T follicular helper cell (primary cell): ENCODE results near the gene LPCAT1.
"Not testable (repeated sequence)": the region's sequence is repeated elsewhere in the genome, so short reads cannot be mapped to it uniquely, and the experiment has no call there.

Source experiments
- DNase-seq: peaks from one replicate; pipeline ENCODE4 v3.0.0-alpha.2; 2020; ENCODE audit warnings: low read depth

Gene LPCAT1

DNA sequence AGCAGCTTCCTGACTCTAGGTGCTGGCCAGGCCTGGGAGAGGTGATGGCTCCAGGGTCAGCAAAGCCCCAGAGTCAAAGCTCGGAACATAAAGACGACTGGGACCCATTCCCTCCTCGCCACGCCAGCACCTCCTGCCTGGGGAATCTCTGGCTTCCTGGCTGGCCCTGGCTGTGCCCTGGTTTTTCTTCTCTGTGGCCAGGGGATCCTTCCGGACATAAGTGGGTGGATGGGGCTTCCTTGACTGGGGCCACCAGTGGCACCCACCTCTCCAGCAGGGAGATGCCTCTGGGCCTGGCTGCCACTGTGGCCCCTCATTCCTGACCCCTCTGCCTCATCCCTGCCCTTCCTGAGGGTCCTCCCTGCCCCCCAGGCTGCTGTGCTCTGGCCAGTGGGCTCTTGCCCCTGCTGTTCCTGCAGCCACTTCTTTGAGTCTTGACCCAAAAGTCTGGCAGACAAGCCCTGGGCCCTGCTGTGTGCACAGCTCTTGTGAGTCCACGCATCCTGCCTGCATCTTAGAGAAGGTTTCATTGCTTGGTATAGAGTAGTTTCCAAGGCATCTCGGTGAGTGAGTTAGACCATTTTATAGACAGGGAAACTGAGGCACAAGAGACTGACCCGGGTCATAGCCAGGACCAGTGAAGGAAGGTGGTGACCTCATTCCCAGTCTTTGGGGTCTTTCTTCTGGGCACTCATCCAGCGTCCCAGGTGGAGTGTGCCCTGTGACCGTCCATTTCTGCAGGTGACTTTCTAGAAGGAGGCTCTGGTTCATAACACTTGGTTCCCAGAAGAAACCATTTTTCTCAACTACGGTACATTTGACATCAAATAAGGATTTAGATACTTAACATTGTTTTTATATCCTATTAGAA, 17.3 kb upstream of the LPCAT1 start:
- DNase-seq = no peak

DNA sequence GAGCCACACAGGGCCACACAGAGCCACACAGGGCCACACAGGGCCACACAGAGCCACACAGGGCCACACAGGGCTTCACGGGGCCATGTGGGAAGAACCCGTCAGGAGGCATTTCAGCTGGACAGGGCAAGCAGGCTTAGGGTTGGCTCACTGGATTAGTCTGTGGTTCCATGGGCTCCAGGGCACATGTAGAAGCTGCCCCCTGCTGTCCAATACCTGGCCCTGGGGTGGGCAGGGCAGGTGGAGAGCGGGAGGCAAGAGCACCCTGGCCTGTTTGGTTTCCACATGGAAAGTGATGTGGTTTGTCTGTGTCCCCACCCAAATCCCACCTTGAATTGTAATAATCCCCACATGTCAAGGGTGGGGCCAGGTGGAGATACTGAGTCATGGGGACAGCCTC, 16.4 kb upstream of the LPCAT1 start:
- DNase-seq = no peak

DNA sequence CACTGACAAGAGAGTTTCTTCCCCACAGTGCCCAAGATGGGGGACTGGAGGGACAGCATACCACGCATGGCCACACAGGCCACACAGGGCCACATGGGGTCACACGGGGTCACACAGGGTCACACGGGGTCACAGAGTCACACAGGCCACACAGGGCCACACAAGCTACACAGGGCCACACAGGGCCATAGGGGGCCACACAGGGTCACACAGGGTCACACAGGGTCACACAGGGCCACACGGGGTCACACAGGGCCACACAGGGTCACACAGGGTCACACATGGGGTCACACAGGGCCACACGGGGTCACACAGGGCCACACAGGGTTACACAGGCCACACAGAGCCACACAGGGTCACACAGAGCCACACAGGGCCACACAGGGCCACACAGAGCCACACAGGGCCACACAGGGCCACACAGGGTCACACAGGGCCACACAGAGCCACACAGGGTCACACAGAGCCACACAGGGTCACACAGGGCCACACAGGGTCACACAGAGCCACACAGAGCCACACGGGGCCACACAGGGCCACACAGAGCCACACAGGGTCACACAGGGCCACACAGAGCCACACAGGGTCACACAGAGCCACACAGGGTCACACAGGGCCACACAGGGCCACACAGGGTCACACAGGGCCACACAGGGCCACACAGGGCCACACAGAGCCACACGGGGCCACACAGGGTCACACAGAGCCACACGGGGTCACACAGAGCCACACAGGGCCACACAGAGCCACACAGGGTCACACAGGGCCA, 15.8 kb upstream of the LPCAT1 start:
- not testable (repeated sequence) for DNase-seq

DNA sequence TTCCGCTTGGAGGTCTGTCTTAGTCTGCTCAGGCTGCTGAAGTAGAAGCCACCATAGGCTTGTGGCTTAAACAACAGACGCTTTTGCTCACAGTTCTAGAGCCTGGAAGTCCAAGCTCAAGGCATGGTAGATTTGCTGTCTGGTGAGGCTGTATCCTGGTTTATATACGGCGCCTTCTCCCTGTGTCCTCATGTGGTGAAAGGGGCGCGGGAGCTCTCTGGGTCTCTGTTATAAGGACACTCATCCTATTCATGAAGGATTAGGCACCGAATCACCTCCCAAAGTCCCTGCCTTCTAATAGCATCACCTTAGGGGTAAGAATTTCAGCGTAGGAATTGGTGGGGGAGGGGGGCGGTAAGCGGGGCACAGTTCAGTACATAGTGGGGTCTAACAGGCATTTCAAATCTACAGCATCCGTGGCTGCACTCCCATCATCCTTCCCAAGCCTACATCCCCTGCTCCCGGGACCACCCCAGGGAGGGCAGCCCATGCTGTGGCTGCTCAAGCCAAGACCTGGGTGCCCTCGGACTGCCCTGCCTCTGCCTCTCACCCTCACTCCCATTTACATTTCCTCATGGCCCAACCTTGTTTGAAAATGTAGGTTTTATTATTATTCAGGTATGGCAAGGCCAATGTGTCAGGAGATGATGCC, 15.1 kb upstream of the LPCAT1 start:
- no peak for DNase-seq

DNA sequence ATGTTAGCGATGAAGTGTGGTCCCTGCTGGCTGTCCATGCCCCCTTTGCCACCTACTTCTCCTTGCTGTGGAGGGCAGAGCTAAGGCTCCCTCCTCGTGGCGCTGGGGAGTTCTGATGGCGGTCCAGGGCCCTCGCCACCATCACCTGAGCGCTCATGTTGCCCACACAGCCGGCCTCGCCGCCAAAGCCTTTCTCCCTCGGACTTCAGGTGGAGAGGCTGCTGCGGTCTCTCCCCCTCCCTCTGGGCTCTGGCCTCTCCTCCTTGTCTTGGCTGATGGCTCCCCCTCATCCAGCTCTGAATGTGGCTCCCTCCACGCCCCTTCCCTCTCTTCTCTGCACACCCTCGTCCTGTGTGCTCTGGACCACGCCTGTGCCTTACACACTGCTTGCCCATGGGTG, 14.5 kb upstream of the LPCAT1 start:
- DNase-seq = no peak

DNA sequence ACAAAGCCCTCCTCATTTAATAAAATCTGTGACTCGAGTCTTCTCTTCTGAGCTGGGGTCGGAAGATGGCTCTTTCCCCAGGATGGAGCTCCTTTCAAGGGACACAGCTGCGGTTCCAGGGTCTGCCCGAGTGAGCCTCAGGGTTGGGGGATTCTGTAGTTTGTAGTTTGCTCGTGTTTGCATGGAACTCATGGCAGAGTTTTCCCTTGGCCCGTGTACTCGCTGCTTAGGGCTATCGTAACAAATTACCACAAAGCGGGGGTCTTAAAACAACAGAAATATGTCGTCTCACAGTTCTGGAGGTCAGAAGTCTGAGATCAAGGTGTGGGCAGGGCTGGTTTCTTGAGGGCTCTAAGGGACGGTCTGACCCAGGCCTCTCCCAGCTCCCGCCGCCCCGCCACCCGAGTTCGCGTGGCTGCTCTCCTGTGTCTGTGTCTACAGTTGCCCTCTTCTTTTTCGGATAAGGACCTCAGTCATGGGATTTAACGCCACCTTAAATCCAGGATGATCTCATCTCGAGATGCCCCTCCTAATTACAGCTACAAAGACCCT, 13.9 kb upstream of the LPCAT1 start:
- DNase-seq = no peak

DNA sequence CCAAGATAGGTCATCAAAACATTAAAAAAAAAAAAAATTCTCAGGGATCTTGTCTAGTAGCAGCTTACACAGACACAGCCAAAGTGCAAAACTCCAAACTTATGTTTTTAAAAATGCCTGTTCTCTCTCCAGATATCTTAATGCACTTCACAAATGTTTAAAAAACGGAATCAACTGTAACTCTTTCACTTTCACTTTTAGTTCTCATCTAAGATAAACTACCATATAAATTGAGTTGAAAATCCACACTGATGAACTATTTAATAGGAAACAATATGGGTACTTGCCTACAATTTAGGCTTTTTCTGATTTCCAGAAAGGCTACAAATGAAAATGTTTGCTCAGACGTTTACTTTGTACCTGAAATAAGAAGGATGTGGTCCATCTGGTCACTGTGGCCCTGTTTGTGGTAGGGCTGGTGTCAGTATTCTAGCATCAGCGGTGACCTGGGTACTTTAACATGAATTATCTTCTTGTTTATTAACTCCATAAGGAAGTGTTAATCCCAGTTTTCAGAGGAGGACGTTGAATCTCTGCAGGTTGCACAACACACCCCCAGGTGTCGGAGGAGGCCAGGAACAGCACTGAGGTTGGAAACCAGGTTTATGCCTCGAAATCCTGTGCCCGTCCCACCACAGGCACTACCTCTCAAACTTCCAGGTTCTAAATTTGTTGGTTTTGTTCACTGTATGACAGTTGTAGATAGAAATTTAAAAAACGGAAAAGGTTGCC, 13.3 kb upstream of the LPCAT1 start:
- no peak for DNase-seq

DNA sequence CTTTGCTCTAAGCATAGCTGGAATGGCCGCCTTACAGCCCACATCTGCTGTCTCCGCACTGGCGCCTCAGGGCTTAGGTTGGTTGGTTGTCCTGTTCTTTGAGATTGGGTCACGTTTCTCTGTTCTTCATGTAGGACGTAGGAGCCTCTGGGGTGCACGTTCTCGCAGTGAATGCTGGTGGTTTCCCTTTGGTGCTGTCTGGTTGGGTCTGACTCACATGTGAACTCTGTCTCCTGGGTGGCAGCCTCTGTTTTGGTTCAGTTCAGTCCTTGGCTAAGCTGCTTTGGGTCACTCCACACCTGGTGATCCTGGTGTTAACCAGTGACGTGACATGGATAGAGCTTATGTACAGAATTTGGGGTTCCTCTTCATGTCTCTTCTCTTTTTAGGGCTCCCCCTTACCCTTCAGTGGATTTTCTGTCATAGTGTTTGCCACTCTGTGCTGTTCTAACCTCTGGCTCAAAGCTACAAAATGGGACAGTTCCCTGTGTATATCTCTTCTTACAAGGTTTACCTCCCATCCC, 12.6 kb upstream of the LPCAT1 start:
- peak; percentile 47 for DNase-seq

DNA sequence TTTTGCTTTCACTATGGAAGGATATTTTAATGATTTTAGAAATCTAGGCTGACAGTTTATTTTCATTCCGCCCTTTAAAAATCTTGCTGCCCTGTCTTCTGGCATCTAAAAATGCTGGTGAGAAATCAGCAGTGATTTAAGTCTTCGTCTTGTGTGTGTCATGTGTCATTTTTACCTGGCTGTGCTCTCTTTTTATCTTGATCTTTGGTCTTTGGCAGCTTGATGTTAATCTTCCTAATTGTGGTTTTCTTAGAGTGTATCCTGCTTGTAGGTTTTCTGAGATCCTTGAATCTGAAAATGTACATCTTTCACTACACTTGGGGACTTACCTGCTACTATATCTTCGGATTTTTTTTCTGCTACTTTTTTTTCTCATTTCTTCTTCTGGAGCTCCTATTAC, 11.9 kb upstream of the LPCAT1 start:
- no peak for DNase-seq

DNA sequence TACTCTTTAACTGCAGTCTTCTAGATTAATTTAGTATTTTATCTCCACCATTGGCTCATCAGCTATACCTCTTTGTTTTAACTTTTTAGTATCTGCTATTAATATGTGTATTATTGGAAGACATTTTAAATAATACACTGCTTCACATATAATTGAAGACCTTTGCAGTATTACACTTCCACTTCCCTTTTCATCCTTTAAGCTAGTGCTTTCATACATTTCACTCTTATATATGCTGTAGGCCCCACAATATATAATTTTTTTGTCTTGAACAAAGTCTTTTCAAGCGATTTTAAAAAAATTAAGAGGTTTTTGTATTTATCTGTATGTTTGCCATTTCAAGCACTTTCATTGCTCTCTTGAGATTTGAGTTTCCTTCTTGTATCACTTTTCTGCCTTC, 8.6 kb upstream of the LPCAT1 start:
- DNase-seq = no peak

DNA sequence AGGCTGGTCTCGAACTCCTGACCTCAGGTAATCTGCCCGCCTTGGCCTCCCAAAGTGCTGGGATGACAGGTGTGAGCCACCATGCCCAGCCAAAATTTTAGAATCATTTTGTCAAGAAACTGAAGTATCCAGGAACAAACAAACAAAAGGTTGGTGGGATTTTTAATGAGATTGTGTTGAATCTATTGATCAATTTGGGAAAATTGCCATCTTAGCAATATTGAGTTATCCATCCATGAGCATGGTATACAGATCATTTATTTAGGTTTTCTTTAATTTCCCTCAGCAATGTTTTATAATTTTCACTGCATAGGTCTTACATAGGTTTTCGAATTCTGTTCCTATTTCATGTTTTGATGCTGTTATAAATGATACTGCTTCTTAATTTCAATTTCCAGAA, 5.7 kb upstream of the LPCAT1 start:
- DNase-seq = no peak

DNA sequence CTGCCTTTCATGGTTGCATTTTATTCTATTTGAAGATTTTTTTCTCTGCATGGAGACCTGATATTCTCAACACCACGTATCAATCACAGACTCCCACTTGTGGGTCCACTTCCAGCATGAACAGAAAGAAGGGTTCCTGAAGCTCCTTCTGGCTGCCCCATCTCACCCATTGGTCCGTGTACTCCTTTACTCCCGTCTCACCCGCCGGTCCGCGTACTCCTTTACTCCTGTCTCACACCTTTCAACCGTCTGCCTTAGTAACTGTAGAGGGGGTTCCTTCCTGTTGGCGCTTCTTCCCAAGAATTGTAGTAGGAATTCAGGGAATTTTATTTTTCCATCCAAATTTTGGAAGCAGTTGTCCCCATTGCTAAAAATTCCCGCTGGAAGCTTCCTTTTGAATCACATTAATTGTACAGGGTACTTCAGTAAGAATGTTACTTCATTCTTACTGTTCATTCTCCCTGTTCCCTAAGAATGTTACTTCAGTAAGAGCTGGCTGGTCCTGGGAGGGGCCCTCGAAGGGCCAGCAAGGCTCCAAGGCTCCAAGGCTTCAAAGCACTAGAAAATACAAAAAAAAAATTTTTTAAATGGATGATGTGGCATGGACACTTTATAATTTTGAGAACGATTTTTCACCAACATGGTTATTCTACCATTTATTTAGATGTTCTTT, 3.9 kb upstream of the LPCAT1 start:
- no peak for DNase-seq

DNA sequence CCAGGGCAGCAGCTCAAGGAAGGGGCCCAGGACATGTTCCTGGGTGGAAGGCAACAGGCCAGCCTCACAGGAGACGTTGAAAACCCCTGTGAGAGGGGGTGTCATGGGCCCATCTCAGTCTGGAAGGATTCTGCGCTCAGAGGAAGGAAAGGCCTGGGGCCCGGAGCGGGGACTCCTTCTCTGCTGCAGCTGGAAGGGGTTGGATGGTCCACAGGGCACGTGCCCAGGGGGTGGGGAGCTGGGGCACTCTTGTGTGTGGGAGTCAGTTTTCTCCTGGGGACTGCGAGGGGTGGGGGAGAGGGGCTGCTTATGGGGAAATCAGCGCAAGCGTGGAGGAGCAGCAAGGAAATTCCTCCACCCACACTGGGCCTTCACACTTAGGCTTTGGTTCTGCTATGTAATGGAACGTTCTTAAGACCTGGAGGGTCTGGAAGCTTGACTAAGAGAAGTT, 2.9 kb upstream of the LPCAT1 start:
- no peak for DNase-seq

DNA sequence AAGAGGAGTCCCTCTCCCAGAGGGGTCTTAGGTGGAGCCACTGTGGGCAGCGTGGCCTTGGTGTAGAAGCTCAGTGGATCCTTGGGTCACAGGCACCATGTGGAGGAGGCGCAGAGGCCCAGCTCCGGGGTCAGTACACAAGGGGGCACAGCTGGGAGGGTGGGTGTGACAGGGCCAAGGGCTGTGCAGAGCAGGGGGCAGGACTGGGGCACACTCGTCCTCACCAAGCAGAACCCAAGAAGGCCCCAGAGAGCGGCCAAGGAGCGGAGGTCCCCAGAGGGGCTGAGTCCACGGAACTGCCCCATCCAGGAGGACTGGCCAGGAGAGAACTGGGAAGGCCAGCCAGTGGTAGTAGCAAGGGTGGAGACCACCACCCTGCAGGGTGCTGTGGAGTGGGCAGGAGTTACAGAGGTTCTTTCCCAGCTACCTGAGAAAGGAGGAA, 2.5 kb upstream of the LPCAT1 start:
- DNase-seq = no peak

DNA sequence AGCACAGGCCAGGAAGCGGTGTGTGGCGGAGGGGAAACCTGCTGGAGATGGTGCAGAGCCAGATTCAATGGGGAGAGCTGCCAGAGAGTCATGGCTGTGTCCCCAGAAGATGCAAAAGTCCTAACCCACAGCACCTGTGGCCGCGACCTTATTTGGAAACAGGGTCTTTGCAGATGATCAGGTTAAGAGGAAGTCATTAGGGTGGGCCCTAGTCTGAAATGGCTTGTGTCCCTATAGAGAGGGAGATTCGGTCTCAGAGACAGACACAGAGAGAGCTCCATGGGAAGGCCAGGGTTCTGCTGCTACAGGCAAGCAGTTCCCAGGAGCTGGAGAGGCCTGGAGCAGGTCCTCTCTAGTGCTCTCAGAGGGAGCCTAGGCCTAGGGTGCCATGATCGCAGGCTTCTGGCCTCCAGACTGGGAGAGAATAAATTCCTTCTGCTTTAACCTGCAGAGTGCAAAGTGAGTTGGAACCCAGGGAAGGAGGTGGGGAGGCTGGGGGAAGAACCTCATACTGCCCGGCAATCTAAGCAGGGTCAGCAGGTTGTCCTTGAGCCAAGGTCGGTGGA, 1.9 kb upstream of the LPCAT1 start:
- DNase-seq = no peak

DNA sequence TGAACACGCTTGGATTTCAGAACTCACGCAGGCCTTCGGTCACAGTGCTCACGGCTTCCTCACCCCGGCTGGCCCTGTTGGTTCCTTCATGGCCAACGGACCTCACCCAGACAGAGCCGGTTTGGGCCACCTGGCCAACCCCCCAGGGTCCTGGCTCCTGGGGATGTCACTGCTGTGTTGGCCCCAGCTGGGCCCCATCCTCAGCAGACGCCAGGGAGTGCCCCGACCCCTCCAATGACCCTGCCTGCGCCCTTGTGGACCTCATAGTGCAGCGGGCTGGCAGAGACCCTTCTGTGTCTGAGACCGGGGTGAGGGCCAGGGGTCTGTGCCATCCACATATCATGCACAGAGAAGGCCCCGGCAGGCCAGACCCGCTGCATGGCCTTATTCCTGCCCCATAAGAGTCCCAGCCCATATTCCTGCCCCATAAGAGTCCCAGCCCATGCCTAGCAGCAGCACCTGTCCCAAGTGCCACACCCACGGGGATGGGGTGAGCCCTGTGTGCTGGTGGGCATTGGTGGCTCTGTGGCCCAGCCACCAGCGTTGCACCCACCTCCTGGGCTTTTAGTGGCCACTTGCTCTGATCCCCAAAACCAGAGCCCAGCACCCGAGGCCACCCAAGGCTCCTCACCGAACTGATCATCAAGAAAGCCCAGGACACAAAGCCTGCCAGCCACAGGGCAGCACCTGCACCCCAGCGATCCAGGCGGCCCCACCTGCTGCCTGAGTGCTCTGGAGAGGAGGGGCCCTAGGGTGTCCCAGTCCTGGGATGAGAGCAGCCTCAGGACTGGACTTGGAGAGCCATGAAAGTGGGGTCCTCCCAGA, 1.3 kb upstream of the LPCAT1 start:
- DNase-seq = no peak

DNA sequence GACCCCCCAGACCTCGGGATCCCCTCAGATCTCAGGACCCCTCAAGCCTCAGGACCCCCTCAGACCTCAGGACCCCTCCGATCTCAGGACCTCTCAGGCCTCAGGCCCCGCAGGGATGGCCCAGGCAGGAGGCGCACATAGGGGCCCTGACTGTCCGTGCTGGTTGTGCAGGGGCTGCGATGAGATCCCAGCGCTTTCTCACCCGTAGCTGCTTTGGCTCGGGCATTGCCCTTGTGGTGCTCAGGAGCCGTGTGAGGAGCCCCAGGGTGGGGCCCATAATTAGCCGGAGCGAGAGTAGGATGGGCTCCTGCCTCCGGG, 680 bp upstream of the LPCAT1 start:
- DNase-seq = no peak

DNA sequence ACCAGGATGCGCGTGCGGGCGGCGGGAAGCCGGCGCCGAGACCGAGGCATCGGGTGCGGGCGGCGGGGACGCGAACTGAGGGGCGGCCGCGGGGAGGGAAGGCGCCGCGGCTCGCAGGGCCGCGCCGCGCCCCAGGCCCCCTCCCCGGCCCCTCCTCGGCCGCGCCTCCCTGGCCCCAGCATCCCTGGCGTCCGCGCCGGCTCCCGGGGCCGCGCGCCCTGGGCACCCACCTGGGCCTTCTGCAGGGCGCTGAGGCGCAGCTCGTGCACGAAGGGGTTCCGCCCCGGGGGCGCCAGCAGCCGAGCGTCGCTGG, 324 bp downstream of the LPCAT1 start:
- no peak for DNase-seq

DNA sequence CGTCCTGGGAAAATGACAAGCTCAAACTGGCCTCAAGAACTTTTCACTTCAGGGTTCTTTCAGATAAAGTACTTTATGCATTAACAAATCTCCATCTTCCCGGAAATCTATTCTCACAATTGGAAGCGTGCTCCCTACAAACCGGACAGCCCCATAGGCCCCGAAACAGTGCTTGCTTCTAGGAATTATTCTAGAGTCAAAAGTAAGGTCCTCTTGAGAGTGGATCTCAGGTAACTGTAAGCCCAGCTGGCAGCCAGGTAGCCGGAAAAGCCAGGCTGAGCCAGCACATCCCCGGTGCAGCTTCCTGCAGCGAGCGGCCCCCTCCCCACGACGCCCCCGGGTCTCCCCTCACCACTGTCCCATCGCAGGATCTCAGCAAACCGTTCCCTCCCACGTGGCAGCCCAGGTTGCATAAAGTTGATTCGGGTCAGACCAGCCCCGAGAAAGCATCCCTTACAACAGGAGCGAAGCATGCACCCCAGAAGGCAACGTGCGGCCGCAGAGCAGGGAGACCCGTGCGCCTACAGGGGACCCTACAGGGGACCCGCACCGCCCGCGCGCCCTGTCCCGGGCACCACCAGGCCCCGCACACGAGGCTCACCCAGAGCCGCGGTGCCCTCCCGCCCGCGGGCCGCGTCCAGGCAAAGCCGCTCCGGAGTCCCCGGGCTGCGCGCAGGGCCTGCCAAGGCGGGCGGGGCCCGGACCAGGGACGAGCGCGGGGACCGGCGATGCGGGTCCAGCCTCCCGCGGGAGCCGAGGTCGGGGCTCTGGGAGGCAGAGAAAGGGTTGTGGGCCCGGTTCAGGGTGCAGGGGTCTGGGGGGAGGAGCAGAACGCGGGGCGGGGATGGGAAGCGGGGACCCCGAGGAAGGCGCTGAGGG, 920 bp downstream of the LPCAT1 start:
- no peak for DNase-seq
